HG03103 (cell line): ENCODE data around the gene IMP4.

Experiments used
- ATAC-seq: cut with Tn5 transposase; IDR thresholded peaks from one replicate; pipeline ENCODE4 v1.9.1; 2021; ENCODE audit warnings: low read depth; ENCODE audit not compliant: unreplicated experiment

IMP4 gene

GRCh38 chr2:130336150-130336876 lies 6.4 kb upstream of the IMP4 start:
- no peak for ATAC-seq

DNA sequence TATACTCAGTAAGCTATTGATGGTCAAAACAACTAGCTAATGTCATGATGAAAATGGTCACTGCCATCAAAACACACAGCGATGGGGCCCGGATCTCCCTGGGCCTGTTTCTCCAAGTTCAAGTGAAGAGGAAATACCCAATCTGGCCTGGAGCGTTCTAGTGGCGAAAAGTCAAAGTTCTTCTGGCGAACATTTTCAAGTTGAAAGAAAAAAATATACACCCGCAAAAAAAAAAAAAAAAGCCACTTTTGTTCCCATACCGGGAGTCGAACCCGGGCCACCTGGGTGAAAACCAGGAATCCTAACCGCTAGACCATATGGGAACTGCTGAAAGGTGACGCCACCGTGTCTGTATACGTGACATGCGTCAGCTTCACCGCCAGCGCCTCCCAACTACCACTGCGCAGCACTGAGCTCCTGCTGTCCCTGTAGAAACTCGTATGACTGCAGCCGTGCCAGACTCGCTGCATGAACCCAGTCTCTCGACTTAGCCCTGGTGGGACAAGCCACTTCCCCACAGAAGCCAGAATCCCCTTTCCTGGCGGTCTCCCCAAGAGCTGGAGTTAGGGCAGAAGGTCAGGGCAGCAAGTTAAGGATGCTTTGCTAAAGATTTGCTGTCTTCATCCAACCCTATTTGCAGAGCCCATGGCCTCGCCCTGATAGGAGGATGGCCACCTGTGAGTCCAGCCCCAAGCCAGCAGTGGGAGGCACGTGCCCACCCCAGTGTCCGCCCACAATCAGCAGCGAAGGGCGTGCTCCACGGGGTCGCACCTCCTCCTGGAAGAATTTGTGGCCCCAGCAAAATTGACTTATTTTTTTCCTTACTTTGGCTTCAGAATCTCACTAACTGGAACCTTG lies 5.6 kb upstream of the IMP4 start:
- no peak for ATAC-seq

- no peak for ATAC-seq
Measured at GRCh38 chr2:130337735-130338325, 4.9 kb upstream of the IMP4 start.

DNA sequence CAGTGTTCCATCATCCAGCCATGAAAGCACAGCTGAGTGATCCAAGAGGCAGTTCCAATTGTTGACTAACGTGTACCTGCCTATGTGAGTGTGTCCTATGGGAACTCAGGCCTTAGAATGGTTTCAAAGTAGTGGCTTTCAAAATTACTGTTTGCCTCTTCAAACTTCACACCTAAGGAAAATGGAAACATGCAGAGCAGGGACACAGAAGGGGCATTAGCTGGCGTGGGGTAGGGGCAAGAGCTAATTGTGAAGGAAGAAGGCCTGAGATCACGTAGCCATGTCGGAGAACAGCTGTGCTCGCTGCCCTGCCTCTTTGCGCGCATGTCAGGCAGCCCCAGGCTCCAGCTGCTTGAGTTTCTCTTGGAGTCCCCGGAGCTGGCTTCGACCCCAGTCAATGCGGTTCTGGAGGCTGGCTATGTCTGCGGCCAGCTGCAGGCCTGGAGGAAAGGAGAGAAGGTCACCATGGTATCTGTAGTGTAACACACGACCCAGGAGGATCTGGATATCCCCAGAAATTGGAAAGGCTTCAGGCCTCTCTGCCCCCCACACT lies 3.8 kb upstream of the IMP4 start:
- no peak for ATAC-seq

DNA sequence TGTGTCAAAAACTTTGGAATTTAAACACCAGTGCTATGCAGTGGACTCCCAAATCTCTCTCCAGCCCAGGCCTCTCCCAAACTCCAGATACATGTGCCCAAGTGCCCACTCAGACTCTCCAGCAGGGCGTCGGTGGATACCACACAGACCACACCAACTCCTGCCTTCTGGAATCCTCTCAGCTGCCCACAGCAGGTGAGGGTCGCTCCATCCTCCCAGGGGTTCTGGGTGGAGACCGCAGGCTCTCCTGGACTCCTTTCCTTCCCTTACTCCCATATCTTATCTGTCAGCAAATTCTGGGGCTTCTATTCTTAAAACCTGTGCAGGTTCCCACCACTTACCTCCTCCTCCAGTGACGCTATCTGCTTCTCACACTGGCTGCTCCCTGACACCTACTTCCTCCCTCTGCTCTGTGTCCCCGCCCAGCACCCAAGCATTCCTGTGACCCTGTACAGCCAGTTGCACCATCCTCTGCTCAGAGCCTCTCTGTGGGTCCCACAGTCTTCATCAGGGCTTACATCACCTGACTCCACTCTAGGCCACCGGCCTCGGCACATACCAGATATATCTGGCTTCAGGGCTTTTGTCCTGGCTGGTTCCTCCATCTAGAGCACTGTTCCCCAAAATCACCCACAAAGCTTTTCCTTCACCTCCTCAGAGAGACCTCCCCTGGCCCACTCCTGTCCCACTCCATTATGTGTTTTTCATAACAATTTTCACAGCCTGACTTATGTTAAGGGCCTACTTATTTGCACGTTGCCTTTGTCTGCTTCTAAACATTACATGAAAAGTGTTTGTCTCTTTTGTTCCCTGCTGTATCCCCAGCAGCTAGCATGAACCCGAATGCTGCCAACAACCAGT lies 2.6 kb upstream of the IMP4 start:
- no peak for ATAC-seq

- peak; percentile 4 for ATAC-seq
Measured at GRCh38 chr2:130341562-130342019, 1.1 kb upstream of the IMP4 start.

GRCh38 chr2:130342020-130342532 lies 621 bp upstream of the IMP4 start:
- ATAC-seq = peak; percentile 65

GRCh38 chr2:130344578-130344977 lies 1.9 kb downstream of the IMP4 start:
- ATAC-seq = no peak

- ATAC-seq = no peak
Measured at GRCh38 chr2:130345091-130345490, 2.4 kb downstream of the IMP4 start.

GRCh38 chr2:130345611-130346010 lies 2.9 kb downstream of the IMP4 start:
- no peak for ATAC-seq

- no peak for ATAC-seq
Measured at GRCh38 chr2:130346041-130346740, 3.5 kb downstream of the IMP4 start.

DNA sequence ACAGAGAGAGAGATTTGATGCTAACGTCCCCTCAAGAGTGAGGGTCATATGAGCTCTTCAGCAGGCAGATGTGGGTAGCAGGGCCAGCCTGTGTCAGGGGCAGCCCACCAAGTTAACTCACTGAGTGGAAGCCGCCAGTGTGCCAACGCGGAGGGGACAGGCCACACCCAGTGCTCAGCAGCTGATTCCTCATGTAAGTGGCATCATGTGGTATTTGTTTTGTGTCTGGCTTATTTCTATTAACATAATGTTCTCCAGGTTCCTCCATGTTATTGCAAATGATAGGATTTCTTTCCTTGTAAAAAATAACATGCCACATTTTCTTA lies 4.0 kb downstream of the IMP4 start:
- ATAC-seq = no peak

DNA sequence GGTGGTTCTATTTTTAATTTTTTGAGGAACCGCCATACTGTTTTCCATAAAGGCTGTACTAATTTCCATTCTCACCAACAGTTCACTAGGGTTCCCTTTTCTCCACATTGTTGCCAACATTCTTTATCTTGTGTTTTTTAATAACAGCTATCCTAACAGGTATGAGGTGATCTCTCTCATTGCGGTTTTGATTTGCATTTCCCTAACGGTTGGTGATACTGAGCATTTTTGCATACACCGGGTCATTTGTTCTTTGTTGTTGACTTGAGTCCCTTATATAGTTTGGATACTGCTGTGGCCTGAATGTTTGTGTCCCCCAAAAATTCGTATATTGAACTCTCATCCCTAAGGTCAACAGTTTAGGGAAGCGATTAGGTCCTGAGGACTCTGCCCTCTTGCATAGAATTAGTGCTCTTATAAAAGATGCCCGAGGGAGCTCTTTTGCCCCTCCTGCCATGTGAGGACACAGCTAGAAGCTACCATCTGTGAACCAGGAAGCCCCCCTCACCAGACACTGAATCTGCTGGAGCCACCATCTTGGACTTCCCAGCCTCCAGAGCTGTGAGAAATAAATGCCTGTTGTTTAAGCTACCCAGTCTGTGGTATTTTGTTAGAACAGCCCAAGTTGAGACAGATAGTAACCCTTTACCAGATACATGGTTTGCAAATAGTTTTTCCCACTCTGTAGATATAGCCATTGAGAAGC lies 4.7 kb downstream of the IMP4 start:
- ATAC-seq = no peak

DNA sequence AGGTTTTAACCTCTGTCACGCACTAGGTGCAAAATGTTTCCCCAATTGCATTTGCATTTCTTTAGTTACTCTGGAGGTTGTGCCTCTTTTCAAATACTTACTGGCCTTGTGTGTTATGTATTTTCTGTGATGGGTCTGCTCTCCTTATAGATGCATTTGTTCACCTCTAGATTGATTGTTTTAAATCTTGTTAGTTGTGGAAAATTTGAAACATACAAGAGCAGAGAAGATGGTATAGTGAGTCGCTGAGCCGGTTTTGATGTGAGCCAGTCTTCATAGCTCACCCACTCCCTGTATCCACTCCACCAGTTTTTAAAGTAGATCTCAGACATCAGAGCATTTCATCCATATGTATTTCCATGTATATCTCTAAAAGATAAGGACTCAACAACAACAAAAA lies 6.5 kb downstream of the IMP4 start:
- ATAC-seq = no peak

DNA sequence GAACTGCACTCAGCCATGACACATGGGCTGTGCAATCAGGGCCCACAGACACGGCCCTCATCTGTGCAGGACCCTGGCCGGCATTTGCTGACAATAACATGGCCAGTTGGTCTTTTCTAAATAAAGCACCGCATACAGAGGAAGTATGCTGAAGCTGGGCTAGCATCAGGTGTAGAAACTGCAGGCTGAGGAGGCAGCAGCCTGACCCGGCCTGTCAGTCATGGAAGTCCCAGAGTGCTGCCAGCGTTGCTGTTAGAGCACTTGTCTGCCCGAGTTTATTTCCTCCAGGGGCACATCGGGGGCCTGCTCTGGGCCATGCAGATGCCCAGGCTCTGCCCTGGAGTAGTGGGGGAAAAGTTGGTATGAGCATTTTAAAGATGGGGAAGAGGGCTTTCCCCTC lies 9.0 kb downstream of the IMP4 start:
- ATAC-seq = no peak

DNA sequence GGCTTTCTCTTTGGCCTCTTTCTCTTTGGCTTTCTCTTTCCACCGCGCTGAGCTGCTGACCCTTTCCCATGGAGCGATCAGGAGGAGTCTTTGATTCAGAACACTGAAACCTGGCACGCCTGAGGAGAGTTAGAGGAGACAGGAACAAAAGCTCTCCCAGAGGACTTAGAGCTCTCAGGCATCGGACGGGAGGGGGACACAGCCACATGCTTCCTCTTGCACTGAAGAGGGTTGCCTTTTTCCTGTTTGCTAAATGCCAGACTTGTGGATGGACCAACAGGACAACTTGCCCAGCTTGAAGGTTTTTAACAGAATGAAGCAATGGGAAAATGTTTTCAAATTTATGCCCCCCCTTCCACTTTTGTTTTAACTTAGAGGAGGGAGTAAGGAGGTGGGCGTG lies 9.5 kb downstream of the IMP4 start:
- ATAC-seq = no peak

GRCh38 chr2:130353291-130354138 lies 10.8 kb downstream of the IMP4 start:
- no peak for ATAC-seq

GRCh38 chr2:130354139-130354428 lies 11.4 kb downstream of the IMP4 start:
- no peak for ATAC-seq
